HL-60 (cell line): ENCODE results near the gene AKAP12.

ENCODE experiments used
- DNase-seq, 2 experiments: peaks; one replicate each; pipeline ENCODE4 v3.0.0-alpha.2; 2010 to 2020; ENCODE audit warnings: low read depth in 1 of 2, low spot score in 1 of 2
- H3K27ac ChIP-seq: fragments of 250-450 bp; sonication (Bioruptor Pico); replicated peaks from 2 replicates; pipeline ENCODE4 v1.5.1; 2020; ENCODE audit warnings: mild to moderate bottlenecking, moderate library complexity
- H3K27me3 ChIP-seq: fragments of 250-450 bp; sonication (Bioruptor Pico); 2 replicates; pipeline ENCODE4 v1.5.1; 2021; ENCODE audit warnings: mild to moderate bottlenecking, moderate library complexity; ENCODE audit not compliant: insufficient read depth, poor library complexity, severe bottlenecking
- H3K4me3 ChIP-seq: replicated peaks from 2 replicates; pipeline ENCODE4 v1.5.1; 2011; ENCODE audit warnings: mild to moderate bottlenecking, control low read depth, low read length; ENCODE audit not compliant: insufficient read depth
- CTCF ChIP-seq: IDR thresholded peaks from one replicate; pipeline ENCODE4 v1.5.1; 2011; ENCODE audit warnings: low read length, control low read depth, inconsistent platforms; ENCODE audit not compliant: insufficient read depth
- GABPA ChIP-seq: IDR thresholded peaks from 2 replicates; pipeline ENCODE4 v1.6.1; 2012; ENCODE audit warnings: low read depth
- POLR2AphosphoS5 ChIP-seq: IDR thresholded peaks from 2 replicates; pipeline ENCODE4 v1.6.1; 2012; ENCODE audit warnings: low read depth
- REST ChIP-seq: IDR thresholded peaks from 2 replicates; pipeline ENCODE4 v1.6.1; 2012; ENCODE audit warnings: low read depth; ENCODE audit not compliant: insufficient replicate concordance
- SPI1 ChIP-seq: IDR thresholded peaks from 2 replicates; pipeline ENCODE4 v1.6.1; 2012; ENCODE audit warnings: low read depth, mild to moderate bottlenecking, borderline replicate concordance

AKAP12 gene

GRCh38 chr6:151358475-151358874, 118.7 kb downstream of the AKAP12 start:
- no peak for DNase-seq
- TF ChIP-seq GABPA (no peak), REST (no peak), SPI1 (no peak), CTCF (no peak), POLR2AphosphoS5 (no peak)
- Histone ChIP-seq H3K4me3 (no peak overlapping the region), H3K27ac (no peak overlapping the region), H3K27me3 (no peaks in the 10 kb centered on the region)

- no peak for TF ChIP-seq REST
- no peak for TF ChIP-seq SPI1
- H3K4me3 ChIP-seq: no peak overlapping the region
- no peak for DNase-seq
- H3K27ac ChIP-seq: no peak overlapping the region
- H3K27me3 ChIP-seq: no peaks in the 10 kb centered on the region
Measured at GRCh38 chr6:151359486-151359885, 119.7 kb downstream of the AKAP12 start.

- no peak for TF ChIP-seq REST
- TF ChIP-seq SPI1: no peak
- no peak for TF ChIP-seq GABPA
- no peak for TF ChIP-seq CTCF
- TF ChIP-seq POLR2AphosphoS5: no peak
- Histone ChIP-seq H3K4me3 (no peak overlapping the region), H3K27me3 (no peaks in the 10 kb centered on the region), H3K27ac (no peak overlapping the region)
- no peak for DNase-seq
Measured at GRCh38 chr6:151365233-151365632, 125.5 kb downstream of the AKAP12 start.
